Gastrocnemius medialis (tissue), 4 donors: ENCODE data around the gene METAP1.

ENCODE experiments used
- CTCF ChIP-seq, 5 experiments: fragments of 450-650 bp in 3 of 5; fragments of 200-600 bp in 2 of 5; sonication (generic) in 2 of 5; IDR thresholded peaks in 4 of 5; conservative IDR thresholded peaks in 1 of 5; 1 replicate in 4 of 5; 2 replicates in 1 of 5; pipeline ENCODE4 v1.5.1; 2016 to 2019; ENCODE audit warnings: antibody characterized with exemption in 5 of 5, mild to moderate bottlenecking in 3 of 5, moderate library complexity in 3 of 5
- POLR2A ChIP-seq, 2 donors: fragments of 450-650 bp; IDR thresholded peaks; one replicate each; pipeline ENCODE4 v1.6.1; 2017; ENCODE audit warnings: antibody characterized with exemption in 2 of 2, mild to moderate bottlenecking in 2 of 2, moderate library complexity in 2 of 2

- TF ChIP-seq CTCF (IDR thresholded peaks at IDR 0.05 in 4 of 5, conservative IDR thresholded peaks at IDR 0.05 in 1 of 5) (no peak), POLR2A (IDR thresholded peaks at IDR 0.05) (no peak)
These were observed 43.8 kb upstream of the METAP1 start for GRCh38 chr4:98951710-98952109.
